PC-9 (cell line): ENCODE data around the gene COX4I2. TPM values are rescaled to one million over a fixed set of nuclear protein-coding genes. Genes with fewer than 3 reads are reported as not detected.
A peak's percentile ranks its signal among the peaks of the same experiment; 100 is the strongest.

Experiments used
- BruUV-seq: library from RNA; stranded (reverse); fragments of 400-500 nt; replicated peaks from 2 replicates; lab custom pipeline; 2021; lab: Mats Ljungman, UMichigan
- CTCF ChIA-PET: fragments of 300-600 bp; sonication (Branson Sonifier 250); formaldehyde crosslinking; loops from one replicate; lab custom pipeline; 2022; ENCODE audit warnings: antibody characterized with exemption; lab: Charles Lee
- POLR2A ChIA-PET: fragments of 300-600 bp; sonication (Branson Sonifier 250); formaldehyde crosslinking; loops from one replicate; lab custom pipeline; 2022; ENCODE audit warnings: antibody characterized with exemption; ENCODE audit not compliant: unreplicated experiment; lab: Charles Lee
- DNase-seq, 2 experiments: peaks; one replicate each; pipeline versions ENCODE4 v3.0.0 to v3.0.0-alpha.2; 2015 to 2022; ENCODE audit warnings: mixed read lengths in 1 of 2
- H2AFZ ChIP-seq: fragments of 200-600 bp; sonication (generic); 2 replicates; pipeline ENCODE4 v1.8.1; 2017; ENCODE audit warnings: antibody characterized with exemption
- H3F3A ChIP-seq: fragments of 200-600 bp; sonication (generic); 2 replicates; pipeline ENCODE4 v1.8.1; 2017; ENCODE audit warnings: antibody characterized with exemption, mild to moderate bottlenecking, low read depth; ENCODE audit not compliant: insufficient read depth
- H3K27ac ChIP-seq: fragments of 200-600 bp; sonication (generic); 2 replicates; pipeline ENCODE4 v1.6.1; 2016; ENCODE audit warnings: mixed run types
- H3K27me3 ChIP-seq: fragments of 200-600 bp; sonication (generic); 2 replicates; pipeline ENCODE4 v1.6.1; 2016; ENCODE audit warnings: low read depth, mixed run types; ENCODE audit not compliant: insufficient read depth
- H3K36me3 ChIP-seq: fragments of 200-600 bp; sonication (generic); 2 replicates; pipeline ENCODE4 v1.6.1; 2016; ENCODE audit warnings: low read depth, mixed run types
- H3K4me1 ChIP-seq: fragments of 200-600 bp; sonication (generic); replicated peaks from 2 replicates; pipeline ENCODE4 v1.6.1; 2016; ENCODE audit warnings: mixed run types; ENCODE audit not compliant: insufficient read depth
- H3K4me2 ChIP-seq: fragments of 200-600 bp; sonication (generic); 2 replicates; pipeline ENCODE4 v1.6.1; 2017; ENCODE audit warnings: mixed run types
- H3K4me3 ChIP-seq: fragments of 200-600 bp; sonication (generic); 2 replicates; pipeline ENCODE4 v1.6.1; 2016; ENCODE audit warnings: mixed run types
- H3K79me2 ChIP-seq: fragments of 200-600 bp; sonication (generic); 2 replicates; pipeline ENCODE4 v1.6.1; 2017; ENCODE audit warnings: low read depth, mixed run types
- H3K9me2 ChIP-seq: fragments of 200-600 bp; sonication (generic); 2 replicates; pipeline ENCODE4 v1.8.1; 2017; ENCODE audit warnings: mild to moderate bottlenecking; ENCODE audit not compliant: insufficient read depth
- H3K9me3 ChIP-seq: fragments of 200-600 bp; sonication (generic); 2 replicates; pipeline ENCODE4 v1.8.1; 2016; ENCODE audit warnings: low read depth; ENCODE audit not compliant: insufficient read depth
- H4K20me1 ChIP-seq: fragments of 200-600 bp; sonication (generic); 2 replicates; pipeline ENCODE4 v1.8.1; 2017; ENCODE audit not compliant: insufficient read depth
- EZH2 ChIP-seq: fragments of 200-600 bp; sonication (generic); IDR thresholded peaks from 2 replicates; pipeline ENCODE4 v1.8.0; 2017; ENCODE audit warnings: antibody characterized with exemption, low read depth
- intact Hi-C: fragments of 100-400 bp; cut with micrococcal nuclease; formaldehyde crosslinking; loops from one replicate; pipeline ENCODE4 v1.10.0; 2022; ENCODE audit not compliant: unreplicated experiment
- microRNA-seq: library from miRNA; unstranded; fragments of <30 nt; microRNA quantifications from one replicate; pipeline ENCODE4 v1.2.0, GENCODE V29; 2021; ENCODE audit warnings: borderline number of aligned reads, borderline replicate concordance
- total RNA-seq: library from RNA; stranded (reverse); gene quantifications from 2 replicates; pipeline ENCODE4 v1.2.3, GENCODE V29; 2021
- TF ChIP-seq, protein P1 (sequence below): fragments of 200-600 bp; sonication (generic); conservative IDR thresholded peaks from 2 replicates; pipeline ENCODE4 v1.6.1; 2017; ENCODE audit warnings: mixed run types, antibody characterized with exemption, mild to moderate bottlenecking, moderate library complexity

COX4I2 gene
- total RNA-seq, 1 experiment from 2014 or later = not detected

DNA sequence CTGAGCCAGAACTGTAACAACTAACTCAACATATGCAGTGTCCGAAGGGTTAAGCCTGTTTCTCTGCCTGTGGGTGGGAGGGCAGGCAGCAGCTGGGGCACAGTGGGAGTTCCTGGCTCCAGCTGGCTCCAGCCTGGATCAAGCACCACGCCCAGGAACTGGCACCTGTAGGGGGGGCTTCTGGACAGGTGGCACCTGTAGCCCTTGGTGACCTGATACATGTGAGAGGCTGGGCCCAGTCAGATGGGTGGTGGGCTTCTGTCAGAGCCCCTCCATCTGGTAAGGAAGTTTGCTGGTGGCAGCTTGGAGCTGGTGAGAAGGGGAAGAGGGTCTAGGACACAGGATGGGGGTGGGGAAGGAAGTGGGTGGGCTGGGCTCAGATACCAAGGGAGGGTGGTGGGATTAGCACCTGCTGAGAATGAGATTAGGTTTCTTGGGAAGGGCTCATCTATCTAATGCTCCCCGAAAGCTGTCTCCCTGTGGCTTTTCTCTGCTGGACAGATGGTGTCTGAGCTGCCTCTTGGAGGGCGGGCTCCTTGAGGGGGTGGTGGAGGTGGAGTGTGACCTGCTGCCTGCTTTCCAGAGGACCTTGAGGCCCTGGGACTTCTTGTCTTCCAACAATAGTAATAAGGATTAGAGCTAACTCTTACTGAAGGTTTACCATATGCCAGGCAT is 56.4 kb downstream of the COX4I2 start:
- no TSS peak for BruUV-seq
- TF ChIP-seq, protein P1, sequence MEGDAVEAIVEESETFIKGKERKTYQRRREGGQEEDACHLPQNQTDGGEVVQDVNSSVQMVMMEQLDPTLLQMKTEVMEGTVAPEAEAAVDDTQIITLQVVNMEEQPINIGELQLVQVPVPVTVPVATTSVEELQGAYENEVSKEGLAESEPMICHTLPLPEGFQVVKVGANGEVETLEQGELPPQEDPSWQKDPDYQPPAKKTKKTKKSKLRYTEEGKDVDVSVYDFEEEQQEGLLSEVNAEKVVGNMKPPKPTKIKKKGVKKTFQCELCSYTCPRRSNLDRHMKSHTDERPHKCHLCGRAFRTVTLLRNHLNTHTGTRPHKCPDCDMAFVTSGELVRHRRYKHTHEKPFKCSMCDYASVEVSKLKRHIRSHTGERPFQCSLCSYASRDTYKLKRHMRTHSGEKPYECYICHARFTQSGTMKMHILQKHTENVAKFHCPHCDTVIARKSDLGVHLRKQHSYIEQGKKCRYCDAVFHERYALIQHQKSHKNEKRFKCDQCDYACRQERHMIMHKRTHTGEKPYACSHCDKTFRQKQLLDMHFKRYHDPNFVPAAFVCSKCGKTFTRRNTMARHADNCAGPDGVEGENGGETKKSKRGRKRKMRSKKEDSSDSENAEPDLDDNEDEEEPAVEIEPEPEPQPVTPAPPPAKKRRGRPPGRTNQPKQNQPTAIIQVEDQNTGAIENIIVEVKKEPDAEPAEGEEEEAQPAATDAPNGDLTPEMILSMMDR = no peak
- TF ChIP-seq EZH2 = no peak
- no peaks in the 10 kb centered on the region for H3K9me2 ChIP-seq
- peaks cover 55% of the 10 kb centered on the region for H3K36me3 ChIP-seq
- H3K4me2 ChIP-seq = peak overlapping the region; percentile 60
- intact Hi-C loops = no loop called here
- H3K9me3 ChIP-seq = no peaks in the 10 kb centered on the region
- H3F3A ChIP-seq = peaks cover 70% of the 10 kb centered on the region
- no peak overlapping the region for H2AFZ ChIP-seq
- H3K27me3 ChIP-seq = no peaks in the 10 kb centered on the region
- peaks cover 72% of the 10 kb centered on the region for H3K4me1 ChIP-seq
- no peaks in the 10 kb centered on the region for H4K20me1 ChIP-seq
- POLR2A ChIA-PET = interaction anchor here (0.5 kb wide), 1 partner anchor 121 kb away, joined by 8 read pairs; no protein-coding TSS in a partner anchor
- peaks cover 92% of the 10 kb centered on the region for H3K79me2 ChIP-seq
- CTCF ChIA-PET = interaction anchor here (2.6 kb wide), 1 partner anchor 29 kb away, joined by 14 read pairs; the partner anchor contains the start of gene BCL2L1
- no peak for DNase-seq
- H3K27ac ChIP-seq = peak overlapping the region; percentile 95
- H3K4me3 ChIP-seq = no peak overlapping the region

Small RNA genes lying within 50 kb of the gene (microRNA-seq; reads per million reads assigned to microRNA genes)
- gene MIR3193 = not detected

Other genes starting within 250 kb of the COX4I2 start
- not detected in 2 replicates for gene DEFB119, start 247.3 kb upstream of the COX4I2 start, total RNA-seq
- not detected in 2 replicates for gene DEFB121, start 231.7 kb upstream of the COX4I2 start, total RNA-seq
- gene DEFB123, start 197.3 kb upstream of the COX4I2 start, total RNA-seq = not detected in 2 replicates
- not detected in 2 replicates for gene DEFB124, start 162.8 kb upstream of the COX4I2 start, total RNA-seq
- not detected in 2 replicates for gene REM1, start 162.6 kb upstream of the COX4I2 start, total RNA-seq
- gene HM13, start 123.5 kb upstream of the COX4I2 start, total RNA-seq = 220 and 272 TPM in 2 replicates
- 74.4 and 164 TPM in 2 replicates for gene ID1, start 32.6 kb upstream of the COX4I2 start, total RNA-seq
- 125 and 129 TPM in 2 replicates for gene BCL2L1, start 85.0 kb downstream of the COX4I2 start, total RNA-seq
- gene TPX2, start 101.4 kb downstream of the COX4I2 start, total RNA-seq = 140 and 164 TPM in 2 replicates
- gene MYLK2, start 181.4 kb downstream of the COX4I2 start, total RNA-seq = 0.18 and 0.50 TPM in 2 replicates
- gene FOXS1, start 207.7 kb downstream of the COX4I2 start, total RNA-seq = not detected in 2 replicates
- gene DUSP15, start 232.6 kb downstream of the COX4I2 start, total RNA-seq = not detected in 2 replicates
- gene TTLL9, start 232.7 kb downstream of the COX4I2 start, total RNA-seq = 1.5 and 1.8 TPM in 2 replicates